GM23338 (cell line): ENCODE data around the gene ABCA7. TPM values are rescaled to one million over a fixed set of nuclear protein-coding genes. Genes with fewer than 3 reads are reported as not detected.

Source experiments
- ATAC-seq: fragments of 200-7000 bp; cut with Tn5 transposase; 3 replicates; pipeline ENCODE4 v1.9.1; 2020
- DNase-seq: peaks from one replicate; pipeline ENCODE4 v3.0.0-alpha.2; 2015; ENCODE audit warnings: low spot score
- H2AFZ ChIP-seq: fragments of 200-600 bp; sonication (generic); 2 replicates; pipeline ENCODE4 v1.8.0; 2016; ENCODE audit warnings: antibody characterized with exemption, mild to moderate bottlenecking, moderate library complexity
- H3F3A ChIP-seq: fragments of 200-600 bp; sonication (generic); replicated peaks from 2 replicates; pipeline ENCODE4 v1.8.0; 2017; ENCODE audit warnings: antibody characterized with exemption, mixed run types, low read depth
- H3K27ac ChIP-seq: fragments of 200-600 bp; sonication (generic); 2 replicates; pipeline ENCODE4 v1.6.1; 2016; ENCODE audit warnings: low read depth
- H3K27me3 ChIP-seq: fragments of 200-600 bp; sonication (generic); 2 replicates; pipeline ENCODE4 v1.8.0; 2016; ENCODE audit warnings: mild to moderate bottlenecking, mixed run types, moderate library complexity; ENCODE audit not compliant: insufficient read depth
- H3K36me3 ChIP-seq: fragments of 200-600 bp; sonication (generic); 2 replicates; pipeline ENCODE4 v1.8.0; 2016; ENCODE audit warnings: mild to moderate bottlenecking; ENCODE audit not compliant: insufficient read depth
- H3K4me1 ChIP-seq: fragments of 200-600 bp; sonication (generic); 2 replicates; pipeline ENCODE4 v1.8.0; 2016; ENCODE audit warnings: mild to moderate bottlenecking, moderate library complexity; ENCODE audit not compliant: insufficient read depth
- H3K4me2 ChIP-seq: fragments of 200-600 bp; sonication (generic); 2 replicates; pipeline ENCODE4 v1.7.1; 2017; ENCODE audit warnings: mixed run types
- H3K4me3 ChIP-seq: fragments of 200-600 bp; sonication (generic); 2 replicates; pipeline ENCODE4 v1.6.1; 2016; ENCODE audit warnings: mixed run types
- H3K79me2 ChIP-seq: fragments of 200-600 bp; sonication (generic); replicated peaks from 2 replicates; pipeline ENCODE4 v1.8.0; 2017; ENCODE audit warnings: mild to moderate bottlenecking; ENCODE audit not compliant: insufficient read depth
- H3K9me2 ChIP-seq: fragments of 200-600 bp; sonication (generic); 2 replicates; pipeline ENCODE4 v1.8.0; 2017; ENCODE audit not compliant: insufficient read depth
- H4K20me1 ChIP-seq: fragments of 200-600 bp; sonication (generic); replicated peaks from 2 replicates; pipeline ENCODE4 v1.8.0; 2017; ENCODE audit warnings: mild to moderate bottlenecking; ENCODE audit not compliant: insufficient read depth
- H3K27ac Mint-ChIP-seq: 2 replicates; pipeline ENCODE4 v1.8.0; 2020; ENCODE audit warnings: inconsistent platforms, mild to moderate bottlenecking, moderate library complexity, mixed read lengths
- H3K27me3 Mint-ChIP-seq: 3 replicates; pipeline ENCODE4 v1.8.0; 2022; ENCODE audit warnings: low read depth, mild to moderate bottlenecking, moderate library complexity, mixed read lengths, inconsistent platforms; ENCODE audit not compliant: insufficient read depth, poor library complexity
- H3K36me3 Mint-ChIP-seq: 3 replicates; pipeline ENCODE4 v1.8.0; 2021; ENCODE audit warnings: low read depth, mild to moderate bottlenecking, inconsistent platforms, moderate library complexity, mixed read lengths
- H3K4me1 Mint-ChIP-seq: 3 replicates; pipeline ENCODE4 v1.8.0; 2020; ENCODE audit warnings: mild to moderate bottlenecking, inconsistent platforms, mixed read lengths
- H3K4me3 Mint-ChIP-seq: 3 replicates; pipeline ENCODE4 v1.8.0; 2021; ENCODE audit warnings: moderate library complexity, mild to moderate bottlenecking, inconsistent platforms, mixed read lengths
- H3K9me3 Mint-ChIP-seq: 3 replicates; pipeline ENCODE4 v1.8.0; 2020; ENCODE audit warnings: moderate library complexity, mild to moderate bottlenecking, inconsistent platforms, mixed read lengths
- ETS1 ChIP-seq: IDR thresholded peaks from 2 replicates; pipeline ENCODE4 v1.6.1; 2016; ENCODE audit warnings: antibody characterized with exemption
- EZH2phosphoT487 ChIP-seq: fragments of 200-600 bp; sonication (generic); IDR thresholded peaks from one replicate; pipeline ENCODE4 v1.8.1; 2018; ENCODE audit warnings: antibody characterized with exemption; ENCODE audit not compliant: unreplicated experiment
- REST ChIP-seq: IDR thresholded peaks from one replicate; pipeline ENCODE4 v1.6.1; 2018; ENCODE audit warnings: antibody characterized with exemption; ENCODE audit not compliant: unreplicated experiment
- ZNF462 ChIP-seq: fragments of 250-450 bp; sonication (Bioruptor Pico); IDR thresholded peaks from 2 replicates; pipeline ENCODE4 v1.5.0; 2020; ENCODE audit warnings: mild to moderate bottlenecking, moderate library complexity
- polyA plus RNA-seq: library from polyadenylated mRNA; unstranded; fragments of >200 nt; fragmentation: Nextera tagmentation; extraction: Ambion mirVana; gene quantifications from 2 replicates; pipeline ENCODE4 v1.2.1, GENCODE V29; 2016
- total RNA-seq: library from RNA; depleted of rRNA; stranded (reverse); fragments of >200 nt; shearing (Covaris generic); gene quantifications from 2 replicates; pipeline ENCODE4 v1.2.3, GENCODE V29; 2014

ABCA7 gene
- total and polyA plus RNA-seq, 2 experiments from 2014 or later = 22.2 to 27.4 TPM

GRCh38 chr19:998064-998463 lies 41.8 kb upstream of the ABCA7 start:
- DNase-seq (no peak), ATAC-seq (no peak)
- 0 out of 2 replicates have a peak, but pooled peaks cover 2% of the 10 kb centered on the region for H4K20me1 ChIP-seq
- H3K27me3 Mint-ChIP-seq = peaks cover 50% of the 10 kb centered on the region
- TF ChIP-seq ETS1 (no peak), EZH2phosphoT487 (no peak), REST (no peak), ZNF462 (no peak)
- H3F3A ChIP-seq = peaks cover 15% of the 10 kb centered on the region
- H3K27ac Mint-ChIP-seq = no peak overlapping the region
- no peaks in the 10 kb centered on the region for H3K36me3 ChIP-seq
- H3K4me3 Mint-ChIP-seq = no peak overlapping the region
- H2AFZ ChIP-seq = no peak overlapping the region
- H3K4me3 ChIP-seq = no peak overlapping the region
- H3K4me1 Mint-ChIP-seq = peaks cover 3% of the 10 kb centered on the region; the same call in 2 of the 3 replicates
- no peaks in the 10 kb centered on the region for H3K9me2 ChIP-seq
- H3K27ac ChIP-seq = no peak overlapping the region
- no peaks in the 10 kb centered on the region for H3K36me3 Mint-ChIP-seq
- no peaks in the 10 kb centered on the region; the same call in 1 of the 2 replicates for H3K4me1 ChIP-seq
- H3K79me2 ChIP-seq = no peaks in the 10 kb centered on the region
- H3K4me2 ChIP-seq = no peak overlapping the region
- H3K9me3 Mint-ChIP-seq = no peaks in the 10 kb centered on the region
- H3K27me3 ChIP-seq = peaks cover 45% of the 10 kb centered on the region
